K562 (cell line): ENCODE results near the gene CNTNAP3.
"Not testable (repeated sequence)": the region's sequence is repeated elsewhere in the genome, so short reads cannot be mapped to it uniquely, and the experiment has no call there.

Experiments used
- CTCF ChIP-seq, 3 experiments: IDR thresholded peaks in 2 of 3; conservative IDR thresholded peaks in 1 of 3; 2 replicates each; pipeline ENCODE4 v1.5.1; 2011 to 2012; ENCODE audit warnings: low read length in 3 of 3, mild to moderate bottlenecking in 3 of 3, control low read depth in 2 of 3, improper control_type of control experiment in 1 of 3, inconsistent platforms in 1 of 3, low read depth in 1 of 3, mixed read lengths in 1 of 3, moderate library complexity in 1 of 3; ENCODE audit not compliant: insufficient read depth in 2 of 3
- HMGXB4 ChIP-seq: sonication (generic); formaldehyde crosslinking; IDR thresholded peaks from 2 replicates; pipeline ENCODE4 v1.8.1; 2023; ENCODE audit warnings: mild to moderate bottlenecking, missing genetic modification reagents
- POLR2AphosphoS2 ChIP-seq: IDR thresholded peaks from 2 replicates; pipeline ENCODE4 v1.6.1; 2012; ENCODE audit warnings: low read length, improper control_type of control experiment
- RAD51 ChIP-seq: fragments of 450-650 bp; IDR thresholded peaks from 2 replicates; pipeline ENCODE4 v1.7.1; 2016; ENCODE audit warnings: low read depth, mild to moderate bottlenecking, borderline replicate concordance
- SREBF2 ChIP-seq: sonication (generic); formaldehyde crosslinking; IDR thresholded peaks from 2 replicates; pipeline ENCODE4 v1.4.0; 2020; ENCODE audit warnings: mild to moderate bottlenecking, missing genetic modification reagents
- ZNF780A ChIP-seq: fragments of 250-450 bp; sonication (Bioruptor Pico); IDR thresholded peaks from 2 replicates; pipeline ENCODE4 v1.5.0; 2021; ENCODE audit warnings: mild to moderate bottlenecking

- not testable (repeated sequence) for TF ChIP-seq ZNF780A; CTCF (IDR thresholded peaks at IDR 0.05 in 2 of 3, conservative IDR thresholded peaks at IDR 0.05 in 1 of 3; ENCODE audit: insufficient read depth in 2 of 3, low read depth in 1 of 3, low read length in 3 of 3); RAD51; HMGXB4 (CRISPR knock-in tag); POLR2AphosphoS2; SREBF2 (CRISPR knock-in tag)
These were observed at the start of gene CNTNAP3 for GRCh38 chr9:39287980-39288379.
